ENCODE results near the gene DLG2. TPM values are rescaled to one million over a fixed set of nuclear protein-coding genes. Genes with fewer than 3 reads are reported as not detected.

The DLG2 gene
- total and polyA plus RNA-seq, 2 of the 8 experiments (the other 6 are each of a cell fraction or from before 2014, with no cell fraction given): 1.7 to 14.3 TPM

DNA sequence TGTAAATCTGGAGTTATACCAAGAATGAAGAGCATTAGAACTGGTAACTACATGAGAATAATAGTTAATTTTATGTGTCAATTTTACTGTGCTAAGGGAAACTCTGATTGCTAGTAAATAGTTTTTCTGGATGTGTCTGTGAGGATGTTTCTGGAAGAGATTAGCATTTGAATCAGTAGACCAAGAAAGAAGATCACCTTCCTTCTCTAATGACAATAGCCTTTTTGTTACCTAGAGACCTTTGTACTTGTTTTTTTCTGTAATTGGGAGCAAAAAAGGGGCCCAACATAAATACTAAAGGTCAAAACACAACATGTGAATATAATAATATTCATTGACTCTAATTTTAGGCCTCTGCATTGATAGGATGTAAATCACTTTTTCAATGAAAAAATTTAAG, 100.6 kb downstream of the DLG2 start (continued):
- TF ChIP-seq, protein P1, sequence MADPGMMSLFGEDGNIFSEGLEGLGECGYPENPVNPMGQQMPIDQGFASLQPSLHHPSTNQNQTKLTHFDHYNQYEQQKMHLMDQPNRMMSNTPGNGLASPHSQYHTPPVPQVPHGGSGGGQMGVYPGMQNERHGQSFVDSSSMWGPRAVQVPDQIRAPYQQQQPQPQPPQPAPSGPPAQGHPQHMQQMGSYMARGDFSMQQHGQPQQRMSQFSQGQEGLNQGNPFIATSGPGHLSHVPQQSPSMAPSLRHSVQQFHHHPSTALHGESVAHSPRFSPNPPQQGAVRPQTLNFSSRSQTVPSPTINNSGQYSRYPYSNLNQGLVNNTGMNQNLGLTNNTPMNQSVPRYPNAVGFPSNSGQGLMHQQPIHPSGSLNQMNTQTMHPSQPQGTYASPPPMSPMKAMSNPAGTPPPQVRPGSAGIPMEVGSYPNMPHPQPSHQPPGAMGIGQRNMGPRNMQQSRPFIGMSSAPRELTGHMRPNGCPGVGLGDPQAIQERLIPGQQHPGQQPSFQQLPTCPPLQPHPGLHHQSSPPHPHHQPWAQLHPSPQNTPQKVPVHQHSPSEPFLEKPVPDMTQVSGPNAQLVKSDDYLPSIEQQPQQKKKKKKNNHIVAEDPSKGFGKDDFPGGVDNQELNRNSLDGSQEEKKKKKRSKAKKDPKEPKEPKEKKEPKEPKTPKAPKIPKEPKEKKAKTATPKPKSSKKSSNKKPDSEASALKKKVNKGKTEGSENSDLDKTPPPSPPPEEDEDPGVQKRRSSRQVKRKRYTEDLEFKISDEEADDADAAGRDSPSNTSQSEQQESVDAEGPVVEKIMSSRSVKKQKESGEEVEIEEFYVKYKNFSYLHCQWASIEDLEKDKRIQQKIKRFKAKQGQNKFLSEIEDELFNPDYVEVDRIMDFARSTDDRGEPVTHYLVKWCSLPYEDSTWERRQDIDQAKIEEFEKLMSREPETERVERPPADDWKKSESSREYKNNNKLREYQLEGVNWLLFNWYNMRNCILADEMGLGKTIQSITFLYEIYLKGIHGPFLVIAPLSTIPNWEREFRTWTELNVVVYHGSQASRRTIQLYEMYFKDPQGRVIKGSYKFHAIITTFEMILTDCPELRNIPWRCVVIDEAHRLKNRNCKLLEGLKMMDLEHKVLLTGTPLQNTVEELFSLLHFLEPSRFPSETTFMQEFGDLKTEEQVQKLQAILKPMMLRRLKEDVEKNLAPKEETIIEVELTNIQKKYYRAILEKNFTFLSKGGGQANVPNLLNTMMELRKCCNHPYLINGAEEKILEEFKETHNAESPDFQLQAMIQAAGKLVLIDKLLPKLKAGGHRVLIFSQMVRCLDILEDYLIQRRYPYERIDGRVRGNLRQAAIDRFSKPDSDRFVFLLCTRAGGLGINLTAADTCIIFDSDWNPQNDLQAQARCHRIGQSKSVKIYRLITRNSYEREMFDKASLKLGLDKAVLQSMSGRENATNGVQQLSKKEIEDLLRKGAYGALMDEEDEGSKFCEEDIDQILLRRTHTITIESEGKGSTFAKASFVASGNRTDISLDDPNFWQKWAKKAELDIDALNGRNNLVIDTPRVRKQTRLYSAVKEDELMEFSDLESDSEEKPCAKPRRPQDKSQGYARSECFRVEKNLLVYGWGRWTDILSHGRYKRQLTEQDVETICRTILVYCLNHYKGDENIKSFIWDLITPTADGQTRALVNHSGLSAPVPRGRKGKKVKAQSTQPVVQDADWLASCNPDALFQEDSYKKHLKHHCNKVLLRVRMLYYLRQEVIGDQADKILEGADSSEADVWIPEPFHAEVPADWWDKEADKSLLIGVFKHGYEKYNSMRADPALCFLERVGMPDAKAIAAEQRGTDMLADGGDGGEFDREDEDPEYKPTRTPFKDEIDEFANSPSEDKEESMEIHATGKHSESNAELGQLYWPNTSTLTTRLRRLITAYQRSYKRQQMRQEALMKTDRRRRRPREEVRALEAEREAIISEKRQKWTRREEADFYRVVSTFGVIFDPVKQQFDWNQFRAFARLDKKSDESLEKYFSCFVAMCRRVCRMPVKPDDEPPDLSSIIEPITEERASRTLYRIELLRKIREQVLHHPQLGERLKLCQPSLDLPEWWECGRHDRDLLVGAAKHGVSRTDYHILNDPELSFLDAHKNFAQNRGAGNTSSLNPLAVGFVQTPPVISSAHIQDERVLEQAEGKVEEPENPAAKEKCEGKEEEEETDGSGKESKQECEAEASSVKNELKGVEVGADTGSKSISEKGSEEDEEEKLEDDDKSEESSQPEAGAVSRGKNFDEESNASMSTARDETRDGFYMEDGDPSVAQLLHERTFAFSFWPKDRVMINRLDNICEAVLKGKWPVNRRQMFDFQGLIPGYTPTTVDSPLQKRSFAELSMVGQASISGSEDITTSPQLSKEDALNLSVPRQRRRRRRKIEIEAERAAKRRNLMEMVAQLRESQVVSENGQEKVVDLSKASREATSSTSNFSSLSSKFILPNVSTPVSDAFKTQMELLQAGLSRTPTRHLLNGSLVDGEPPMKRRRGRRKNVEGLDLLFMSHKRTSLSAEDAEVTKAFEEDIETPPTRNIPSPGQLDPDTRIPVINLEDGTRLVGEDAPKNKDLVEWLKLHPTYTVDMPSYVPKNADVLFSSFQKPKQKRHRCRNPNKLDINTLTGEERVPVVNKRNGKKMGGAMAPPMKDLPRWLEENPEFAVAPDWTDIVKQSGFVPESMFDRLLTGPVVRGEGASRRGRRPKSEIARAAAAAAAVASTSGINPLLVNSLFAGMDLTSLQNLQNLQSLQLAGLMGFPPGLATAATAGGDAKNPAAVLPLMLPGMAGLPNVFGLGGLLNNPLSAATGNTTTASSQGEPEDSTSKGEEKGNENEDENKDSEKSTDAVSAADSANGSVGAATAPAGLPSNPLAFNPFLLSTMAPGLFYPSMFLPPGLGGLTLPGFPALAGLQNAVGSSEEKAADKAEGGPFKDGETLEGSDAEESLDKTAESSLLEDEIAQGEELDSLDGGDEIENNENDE (IDR thresholded peaks at IDR 0.05; ENCODE audit: insufficient replicate concordance, low read length): peak; percentile 59
